Measurements from ENCODE around the gene FAM25G. TPM values are rescaled to one million over a fixed set of nuclear protein-coding genes. Genes with fewer than 3 reads are reported as not detected.
"Not testable (repeated sequence)": the region's sequence is repeated elsewhere in the genome, so short reads cannot be mapped to it uniquely, and the experiment has no call there.

Gene FAM25G
- total and polyA plus RNA-seq, 2 of the 8 experiments (the other 6 are each of a cell fraction or from before 2014, with no cell fraction given) = not detected

GRCh38 chr10:47481768-47482181, 9.7 kb downstream of the FAM25G start:
- H4K8ac ChIP-seq (ENCODE audit: extremely low read depth, insufficient read depth, low read length); H2AK5ac ChIP-seq (ENCODE audit: low read depth, low read length); H2BK20ac ChIP-seq (ENCODE audit: low read length); H3K79me2 ChIP-seq (ENCODE audit: control insufficient read depth in 1 of 2, insufficient read depth in 2 of 2, low read length in 2 of 2); H3K14ac ChIP-seq (ENCODE audit: insufficient read length); H3K18ac ChIP-seq (ENCODE audit: extremely low read depth, low read length); H2AFZ ChIP-seq (ENCODE audit: low read length); H3K9ac ChIP-seq (replicated peaks in 1 of 4; ENCODE audit: extremely low read depth in 1 of 4, low read depth in 3 of 4, low read length in 3 of 4); CTCF ChIA-PET (ENCODE audit: partially characterized antibody); H2BK120ac ChIP-seq (replicated peaks; ENCODE audit: low read depth, low read length); H4K91ac ChIP-seq (replicated peaks; ENCODE audit: insufficient read length, low read length); H3K27ac ChIP-seq (ENCODE audit: low read depth, low read length); H3K4me2 ChIP-seq (ENCODE audit: insufficient read depth in 1 of 2, low read depth in 2 of 2, low read length in 2 of 2); DNase-seq (ENCODE audit: low read depth in 1 of 2, low spot score in 2 of 2); FAIRE-seq; H3K4me3 ChIP-seq (ENCODE audit: extremely low read depth in 1 of 4, insufficient read depth in 2 of 4, low read depth in 3 of 4, low read length in 4 of 4); H4K5ac ChIP-seq (ENCODE audit: insufficient read length, low read depth, low read length); H3K23ac ChIP-seq (ENCODE audit: insufficient read length); H3K79me1 ChIP-seq (ENCODE audit: low read depth, low read length); H3K4me1 ChIP-seq (replicated peaks in 1 of 4; ENCODE audit: control insufficient read depth in 3 of 4, insufficient read depth in 4 of 4, low read length in 3 of 4); H3K56ac ChIP-seq (replicated peaks; ENCODE audit: insufficient read length, low read depth, low read length); H3K27me3 ChIP-seq (replicated peaks in 1 of 4; ENCODE audit: control insufficient read depth in 3 of 4, extremely low read depth in 1 of 4, insufficient read depth in 3 of 4, low read length in 3 of 4); H3K23me2 ChIP-seq (ENCODE audit: low read depth, low read length); H3K9me3 ChIP-seq (ENCODE audit: insufficient read depth in 2 of 2, low read depth in 1 of 2, low read length in 1 of 2); H2BK15ac ChIP-seq (ENCODE audit: low read length); H2BK12ac ChIP-seq (ENCODE audit: low read depth, low read length); POLR2A ChIA-PET (ENCODE audit: partially characterized antibody); H3K4ac ChIP-seq (replicated peaks; ENCODE audit: insufficient read length, low read depth, low read length); H4K20me1 ChIP-seq (replicated peaks in 1 of 2; ENCODE audit: control insufficient read depth in 1 of 2, insufficient read depth in 2 of 2, low read length in 2 of 2); H3K36me3 ChIP-seq (ENCODE audit: control insufficient read depth in 2 of 4, insufficient read depth in 4 of 4, low read length in 3 of 4); H2BK5ac ChIP-seq (ENCODE audit: low read depth, low read length): not testable (repeated sequence)
- 80% methylated on average over 1 of the region's 6 CpGs; no CpG with 5 or more reads in 1 of the 2 experiments for WGBS, 2 experiments (ENCODE audit: extremely low coverage in 1 of 2, insufficient coverage in 1 of 2, insufficient read length in 1 of 2, insufficient replicate concordance in 2 of 2, low coverage in 1 of 2, low lambda C conversion rate in 2 of 2, missing lambda C conversion rate in 1 of 2)

GRCh38 chr10:47481182-47481766, 10.2 kb downstream of the FAM25G start:
- H4K91ac ChIP-seq (replicated peaks; ENCODE audit: insufficient read length, low read length); H3K23me2 ChIP-seq (ENCODE audit: low read depth, low read length); H3K4ac ChIP-seq (replicated peaks; ENCODE audit: insufficient read length, low read depth, low read length); H3K9me3 ChIP-seq (ENCODE audit: insufficient read depth in 2 of 2, low read depth in 1 of 2, low read length in 1 of 2); H2AK5ac ChIP-seq (ENCODE audit: low read depth, low read length); H4K5ac ChIP-seq (ENCODE audit: insufficient read length, low read depth, low read length); H3K27ac ChIP-seq (ENCODE audit: low read depth, low read length); CTCF ChIA-PET (ENCODE audit: partially characterized antibody); H3K18ac ChIP-seq (ENCODE audit: extremely low read depth, low read length); H3K14ac ChIP-seq (ENCODE audit: insufficient read length); H3K4me3 ChIP-seq (ENCODE audit: extremely low read depth in 1 of 4, insufficient read depth in 2 of 4, low read depth in 3 of 4, low read length in 4 of 4); DNase-seq (ENCODE audit: low read depth in 1 of 2, low spot score in 2 of 2); H3K23ac ChIP-seq (ENCODE audit: insufficient read length); H3K79me1 ChIP-seq (ENCODE audit: low read depth, low read length); H2BK12ac ChIP-seq (ENCODE audit: low read depth, low read length); H3K56ac ChIP-seq (replicated peaks; ENCODE audit: insufficient read length, low read depth, low read length); H3K4me2 ChIP-seq (ENCODE audit: insufficient read depth in 1 of 2, low read depth in 2 of 2, low read length in 2 of 2); H4K20me1 ChIP-seq (replicated peaks in 1 of 2; ENCODE audit: control insufficient read depth in 1 of 2, insufficient read depth in 2 of 2, low read length in 2 of 2); H3K36me3 ChIP-seq (ENCODE audit: control insufficient read depth in 2 of 4, insufficient read depth in 4 of 4, low read length in 3 of 4); H3K27me3 ChIP-seq (replicated peaks in 1 of 4; ENCODE audit: control insufficient read depth in 3 of 4, extremely low read depth in 1 of 4, insufficient read depth in 3 of 4, low read length in 3 of 4); H2BK15ac ChIP-seq (ENCODE audit: low read length); H2BK20ac ChIP-seq (ENCODE audit: low read length); H3K79me2 ChIP-seq (ENCODE audit: control insufficient read depth in 1 of 2, insufficient read depth in 2 of 2, low read length in 2 of 2); H2BK5ac ChIP-seq (ENCODE audit: low read depth, low read length); H2BK120ac ChIP-seq (replicated peaks; ENCODE audit: low read depth, low read length); H3K4me1 ChIP-seq (replicated peaks in 1 of 4; ENCODE audit: control insufficient read depth in 3 of 4, insufficient read depth in 4 of 4, low read length in 3 of 4); H3K9ac ChIP-seq (replicated peaks in 1 of 4; ENCODE audit: extremely low read depth in 1 of 4, low read depth in 3 of 4, low read length in 3 of 4); H2AFZ ChIP-seq (ENCODE audit: low read length); H4K8ac ChIP-seq (ENCODE audit: extremely low read depth, insufficient read depth, low read length); POLR2A ChIA-PET (ENCODE audit: partially characterized antibody); FAIRE-seq: not testable (repeated sequence)
- 82% methylated on average over 5 of the region's 10 CpGs; no CpG with 5 or more reads in 1 of the 2 experiments for WGBS, 2 experiments (ENCODE audit: extremely low coverage in 1 of 2, insufficient coverage in 1 of 2, insufficient read length in 1 of 2, insufficient replicate concordance in 2 of 2, low coverage in 1 of 2, low lambda C conversion rate in 2 of 2, missing lambda C conversion rate in 1 of 2)
